H1 (cell line): ENCODE data around the gene MAP3K14. TPM values are rescaled to one million over a fixed set of nuclear protein-coding genes. Genes with fewer than 3 reads are reported as not detected.

ENCODE experiments used
- CTCF ChIA-PET: fragments of 300-600 bp; sonication (Branson Sonifier 250); formaldehyde crosslinking; loops from one replicate; lab custom pipeline; 2021; ENCODE audit not compliant: partially characterized antibody; lab: Charles Lee
- POLR2A ChIA-PET: fragments of 300-600 bp; sonication (Branson Sonifier 250); formaldehyde crosslinking; loops from one replicate; lab custom pipeline; 2021; ENCODE audit warnings: inconsistent platforms; ENCODE audit not compliant: partially characterized antibody; lab: Charles Lee
- DNase-seq, 2 experiments: peaks; one replicate each; pipeline versions ENCODE4 v3.0.0 to v3.0.0-alpha.2; 2010 to 2022; ENCODE audit warnings: low spot score in 2 of 2, low read depth in 1 of 2, mixed read lengths in 1 of 2
- FAIRE-seq: peaks from 2 replicates; lab custom pipeline; 2011; peaks lifted over from hg19 to GRCh38; lab: Jason Lieb, UNC
- H2AFZ ChIP-seq: 2 replicates; pipeline ENCODE4 v1.8.1; 2012; ENCODE audit warnings: low read length, inconsistent platforms
- H2AK5ac ChIP-seq: 2 replicates; pipeline ENCODE4 v1.6.1; 2013; ENCODE audit warnings: low read depth, low read length
- H2BK120ac ChIP-seq: replicated peaks from 2 replicates; pipeline ENCODE3; 2013; ENCODE audit warnings: low read depth, low read length, inconsistent platforms
- H2BK12ac ChIP-seq: 2 replicates; pipeline ENCODE4 v1.6.1; 2013; ENCODE audit warnings: low read depth, low read length
- H2BK15ac ChIP-seq: 2 replicates; pipeline ENCODE4 v1.6.1; 2013; ENCODE audit warnings: low read length
- H2BK20ac ChIP-seq: 2 replicates; pipeline ENCODE4 v1.6.1; 2013; ENCODE audit warnings: low read length
- H2BK5ac ChIP-seq: 2 replicates; pipeline ENCODE4 v1.6.1; 2013; ENCODE audit warnings: low read depth, low read length
- H3K14ac ChIP-seq: 2 replicates; pipeline ENCODE4 v1.6.1; 2013; ENCODE audit warnings: inconsistent platforms; ENCODE audit not compliant: insufficient read length
- H3K18ac ChIP-seq: 2 replicates; pipeline ENCODE4 v1.6.1; 2013; ENCODE audit warnings: low read length; ENCODE audit errors: extremely low read depth
- H3K23ac ChIP-seq: 2 replicates; pipeline ENCODE4 v1.6.1; 2013; ENCODE audit warnings: inconsistent platforms; ENCODE audit not compliant: insufficient read length
- H3K23me2 ChIP-seq: 2 replicates; pipeline ENCODE4 v1.6.1; 2013; ENCODE audit warnings: low read depth, low read length
- H3K27ac ChIP-seq: 2 replicates; pipeline ENCODE4 v1.6.1; 2011; ENCODE audit warnings: low read depth, low read length, inconsistent platforms
- H3K27me3 ChIP-seq, 4 experiments: replicated peaks in 1 of 4; 1 replicate in 1 of 4; 2 replicates in 3 of 4; pipeline versions ENCODE4 v1.6.1 to v1.8.1; 2011 to 2013; ENCODE audit warnings: low read length in 3 of 4, mild to moderate bottlenecking in 3 of 4, inconsistent platforms in 2 of 4, mixed read lengths in 2 of 4, moderate library complexity in 1 of 4; ENCODE audit not compliant: control insufficient read depth in 3 of 4, insufficient read depth in 3 of 4; ENCODE audit errors: extremely low read depth in 1 of 4
- H3K36me3 ChIP-seq, 4 experiments: 2 replicates each; pipeline versions ENCODE4 v1.6.1 to v1.8.1; 2011 to 2013; ENCODE audit warnings: mild to moderate bottlenecking in 4 of 4, low read length in 3 of 4, moderate library complexity in 2 of 4, control low read depth in 1 of 4, inconsistent platforms in 1 of 4; ENCODE audit not compliant: insufficient read depth in 4 of 4, control insufficient read depth in 2 of 4
- H3K4ac ChIP-seq: replicated peaks from 2 replicates; pipeline ENCODE3; 2013; ENCODE audit warnings: low read length, low read depth, mixed read lengths, inconsistent platforms; ENCODE audit not compliant: insufficient read length
- H3K4me1 ChIP-seq, 4 experiments: replicated peaks in 1 of 4; 1 replicate in 1 of 4; 2 replicates in 3 of 4; pipeline versions ENCODE4 v1.6.1 to v1.8.1; 2011 to 2013; ENCODE audit warnings: low read length in 3 of 4, inconsistent platforms in 2 of 4, mixed read lengths in 1 of 4; ENCODE audit not compliant: insufficient read depth in 4 of 4, control insufficient read depth in 3 of 4
- H3K4me2 ChIP-seq, 2 experiments: 2 replicates each; pipeline versions ENCODE4 v1.6.1 to v1.8.1; 2011 to 2013; ENCODE audit warnings: low read depth in 2 of 2, low read length in 2 of 2, control low read depth in 1 of 2, inconsistent platforms in 1 of 2, mild to moderate bottlenecking in 1 of 2; ENCODE audit not compliant: insufficient read depth in 1 of 2
- H3K4me3 ChIP-seq, 4 experiments: fragments of 200-600, 300-600 bp in 1 of 4; sonication (generic), shearing (Covaris generic), sonication (Bioruptor Twin) in 1 of 4; 2 replicates each; pipeline versions ENCODE4 v1.5.1 to v1.8.1; 2011 to 2016; ENCODE audit warnings: low read length in 4 of 4, low read depth in 3 of 4, control low read depth in 2 of 4, inconsistent platforms in 2 of 4, mild to moderate bottlenecking in 2 of 4, mixed read lengths in 1 of 4, moderate library complexity in 1 of 4; ENCODE audit not compliant: insufficient read depth in 2 of 4; ENCODE audit errors: extremely low read depth in 1 of 4
- H3K56ac ChIP-seq: replicated peaks from 2 replicates; pipeline ENCODE3; 2013; ENCODE audit warnings: low read depth, mild to moderate bottlenecking, mixed read lengths, low read length, inconsistent platforms; ENCODE audit not compliant: insufficient read length
- H3K79me1 ChIP-seq: 2 replicates; pipeline ENCODE4 v1.6.1; 2013; ENCODE audit warnings: low read depth, low read length, control low read depth
- H3K79me2 ChIP-seq, 2 experiments: 2 replicates each; pipeline versions ENCODE4 v1.6.1 to v1.8.1; 2012 to 2013; ENCODE audit warnings: low read length in 2 of 2, mild to moderate bottlenecking in 2 of 2, inconsistent platforms in 1 of 2; ENCODE audit not compliant: insufficient read depth in 2 of 2, control insufficient read depth in 1 of 2
- H3K9ac ChIP-seq, 4 experiments: replicated peaks in 1 of 4; 1 replicate in 1 of 4; 2 replicates in 3 of 4; pipeline versions ENCODE4 v1.6.1 to v1.8.1; 2011 to 2013; ENCODE audit warnings: low read depth in 3 of 4, low read length in 3 of 4, control low read depth in 2 of 4, mild to moderate bottlenecking in 2 of 4, moderate library complexity in 2 of 4, inconsistent platforms in 1 of 4; ENCODE audit errors: extremely low read depth in 1 of 4
- H3K9me3 ChIP-seq, 2 experiments: 2 replicates each; pipeline versions ENCODE4 v1.6.1 to v1.8.1; 2012 to 2013; ENCODE audit warnings: mild to moderate bottlenecking in 2 of 2, moderate library complexity in 2 of 2, control low read depth in 1 of 2, inconsistent platforms in 1 of 2, low read depth in 1 of 2, low read length in 1 of 2, mixed read lengths in 1 of 2; ENCODE audit not compliant: insufficient read depth in 2 of 2
- H4K20me1 ChIP-seq, 2 experiments: replicated peaks in 1 of 2; 2 replicates each; pipeline versions ENCODE3 to v1.8.1; 2011 to 2013; ENCODE audit warnings: inconsistent platforms in 2 of 2, low read length in 2 of 2, mild to moderate bottlenecking in 1 of 2; ENCODE audit not compliant: insufficient read depth in 2 of 2, control insufficient read depth in 1 of 2
- H4K5ac ChIP-seq: 2 replicates; pipeline ENCODE4 v1.6.1; 2013; ENCODE audit warnings: low read length, low read depth, mixed read lengths, inconsistent platforms; ENCODE audit not compliant: insufficient read length
- H4K8ac ChIP-seq: 2 replicates; pipeline ENCODE4 v1.8.0; 2013; ENCODE audit warnings: mild to moderate bottlenecking, moderate library complexity, low read length, inconsistent platforms; ENCODE audit not compliant: insufficient read depth; ENCODE audit errors: extremely low read depth
- H4K91ac ChIP-seq: replicated peaks from 2 replicates; pipeline ENCODE3; 2013; ENCODE audit warnings: low read length, mixed read lengths, inconsistent platforms; ENCODE audit not compliant: insufficient read length
- JUND ChIP-seq: IDR thresholded peaks from 2 replicates; pipeline ENCODE4 v1.6.1; 2011; ENCODE audit warnings: mild to moderate bottlenecking, improper control_type of control experiment, low read length
- KDM1A ChIP-seq: fragments of 200-600, 300-600 bp; sonication (generic); IDR thresholded peaks from 2 replicates; pipeline ENCODE4 v1.7.1; 2016; ENCODE audit warnings: mild to moderate bottlenecking, low read length, borderline replicate concordance
- RNF2 ChIP-seq: fragments of 200-900, 300-1000 bp; sonication (generic); IDR thresholded peaks from 2 replicates; pipeline ENCODE4 v1.7.1; 2016; ENCODE audit warnings: borderline replicate concordance, low read depth, mild to moderate bottlenecking, antibody characterized with exemption, low read length; ENCODE audit not compliant: poor library complexity, severe bottlenecking; ENCODE audit errors: missing control alignments
- SP1 ChIP-seq: IDR thresholded peaks from 2 replicates; pipeline ENCODE4 v1.6.1; 2011; ENCODE audit warnings: low read depth, low read length
- SP2 ChIP-seq: IDR thresholded peaks from 2 replicates; pipeline ENCODE4 v1.6.1; 2012; ENCODE audit warnings: mild to moderate bottlenecking, low read length, inconsistent platforms
- SUZ12 ChIP-seq: fragments of 200-600 bp; sonication (generic); IDR thresholded peaks from 2 replicates; pipeline ENCODE4 v1.6.1; 2012; ENCODE audit warnings: mild to moderate bottlenecking, inconsistent platforms, low read length, moderate library complexity, mixed read lengths
- WGBS, 2 experiments: shearing (Covaris generic) in 1 of 2; methylation state at CpG; one replicate each; pipeline versions ENCODE4 v1.1.6 to v1.1.7; 2013 to 2015; ENCODE audit warnings: low lambda C conversion rate in 2 of 2, mixed read lengths in 2 of 2, inconsistent platforms in 1 of 2, low coverage in 1 of 2, missing lambda C conversion rate in 1 of 2; ENCODE audit not compliant: insufficient replicate concordance in 2 of 2, insufficient coverage in 1 of 2, insufficient read length in 1 of 2; ENCODE audit errors: extremely low coverage in 1 of 2, missing lambda C conversion rate in 1 of 2; 5-methylcytosine and 5-hydroxymethylcytosine counted together
- polyA plus RNA-seq, 7 experiments: library from polyadenylated mRNA; depleted of rRNA in 3 of 7; stranded (reverse) in 5 of 7; unstranded in 2 of 7; fragments of >200 nt in 5 of 7; fragments of 200-250 nt in 2 of 7; gene quantifications; 1 replicate in 5 of 7; 2 replicates in 1 of 7; 4 replicates in 1 of 7; pipeline versions ENCODE4 v1.2.1 to v1.2.3, GENCODE V29; 2011 to 2013; ENCODE audit warnings: missing spikeins in 2 of 7, mixed read lengths in 2 of 7
- total RNA-seq: library from RNA; stranded (reverse); fragmentation: NEBNext Ultra II Directional; extraction: Animal tissue kit (Norgen Biotek cat#: 25700); gene quantifications from 2 replicates; pipeline ENCODE4 v1.2.1, GENCODE V29; 2021
- TF ChIP-seq, protein P1 (sequence below), 3 experiments: IDR thresholded peaks; 1 replicate in 2 of 3; 2 replicates in 1 of 3; pipeline versions ENCODE4 v1.5.1 to v1.6.1; 2011; ENCODE audit warnings: low read length in 3 of 3, mild to moderate bottlenecking in 3 of 3, inconsistent platforms in 2 of 3, low read depth in 1 of 3, moderate library complexity in 1 of 3; ENCODE audit not compliant: insufficient read depth in 1 of 3; ENCODE audit errors: control extremely low read depth in 1 of 3
- TF ChIP-seq, protein P2 (sequence below): IDR thresholded peaks from 2 replicates; pipeline ENCODE4 v1.6.1; 2011; ENCODE audit warnings: low read length, improper control_type of control experiment
- TF ChIP-seq, protein P3 (sequence below): IDR thresholded peaks from 2 replicates; pipeline ENCODE4 v1.6.1; 2011; ENCODE audit warnings: low read depth, mild to moderate bottlenecking, low read length; ENCODE audit not compliant: insufficient read depth

MAP3K14 gene
- total and polyA plus RNA-seq, 2 of the 8 experiments (the other 6 are each of a cell fraction or from before 2014, with no cell fraction given) = 5.2 to 6.1 TPM

DNA sequence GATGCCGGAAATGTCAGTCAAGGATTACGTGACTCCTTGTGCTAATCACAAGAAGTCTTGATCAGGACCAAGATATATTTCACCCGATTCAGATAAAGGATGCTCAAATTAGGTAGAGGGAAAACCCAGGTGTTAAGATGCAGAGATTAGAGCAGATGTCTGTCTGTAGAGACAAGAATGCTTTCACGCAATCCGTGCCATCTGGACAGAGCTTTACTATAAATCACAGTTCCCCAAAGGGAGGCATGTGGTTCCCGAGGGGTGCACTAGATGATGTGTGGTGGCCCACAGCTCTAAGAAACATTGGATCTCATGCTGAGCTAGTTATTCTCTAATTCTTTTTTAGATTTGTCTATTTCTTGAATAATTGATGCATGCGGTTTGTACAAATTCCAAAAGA is 9.8 kb upstream of the MAP3K14 start:
- no peak overlapping the region for H3K9ac ChIP-seq
- H3K79me2 ChIP-seq = no peaks in the 10 kb centered on the region
- no peak overlapping the region for H4K91ac ChIP-seq
- no peak overlapping the region for H2BK20ac ChIP-seq
- no peak overlapping the region for H3K14ac ChIP-seq
- H3K27ac ChIP-seq = no peak overlapping the region
- H3K79me1 ChIP-seq = no peaks in the 10 kb centered on the region
- no peak overlapping the region for H2AFZ ChIP-seq
- 94% methylated on average over 7 of the region's 7 CpGs; no CpG with 5 or more reads in 1 of the 2 experiments for WGBS, 2 experiments
- H3K36me3 ChIP-seq = no peaks in the 10 kb centered on the region
- no peaks in the 10 kb centered on the region for H3K23me2 ChIP-seq
- H3K23ac ChIP-seq = no peak overlapping the region
- no peak overlapping the region for H2BK5ac ChIP-seq
- no peaks in the 10 kb centered on the region for H4K20me1 ChIP-seq
- no peak for FAIRE-seq
- no peak overlapping the region for H2AK5ac ChIP-seq
- H3K4ac ChIP-seq = no peak overlapping the region
- POLR2A ChIA-PET = interaction anchor here (1.0 to 1.8 kb wide), 3 partner anchors 9 to 178 kb away, joined by 3 to 7 read pairs (median 4); partner anchors contain the start of genes HEXIM1 and MAP3K14
- H4K8ac ChIP-seq = no peak overlapping the region
- no peak overlapping the region for H2BK15ac ChIP-seq
- no peak overlapping the region for H3K18ac ChIP-seq
- H2BK12ac ChIP-seq = no peak overlapping the region
- H4K5ac ChIP-seq = no peak overlapping the region
- CTCF ChIA-PET = interaction anchor here (0.7 to 2.5 kb wide), 9 partner anchors 9 to 990 kb away, joined by 3 to 8 read pairs (median 4); partner anchors contain the start of gene MAP3K14
- no peak overlapping the region for H3K56ac ChIP-seq
- H3K9me3 ChIP-seq = no peaks in the 10 kb centered on the region
- H3K27me3 ChIP-seq = no peaks in the 10 kb centered on the region
- H3K4me3 ChIP-seq = no peak overlapping the region
- H3K4me1 ChIP-seq = peaks cover 0 to 3% (median 0%) of the 10 kb centered on the region in 4 experiments; a peak in 1 of 7 replicates
- no peak overlapping the region for H2BK120ac ChIP-seq
- H3K4me2 ChIP-seq = no peak overlapping the region
- DNase-seq = no peak
- TF ChIP-seq SP1 (no peak), KDM1A (no peak), SP2 (no peak), RNF2 (no peak), SUZ12 (no peak), JUND (no peak)
- TF ChIP-seq, protein P1, sequence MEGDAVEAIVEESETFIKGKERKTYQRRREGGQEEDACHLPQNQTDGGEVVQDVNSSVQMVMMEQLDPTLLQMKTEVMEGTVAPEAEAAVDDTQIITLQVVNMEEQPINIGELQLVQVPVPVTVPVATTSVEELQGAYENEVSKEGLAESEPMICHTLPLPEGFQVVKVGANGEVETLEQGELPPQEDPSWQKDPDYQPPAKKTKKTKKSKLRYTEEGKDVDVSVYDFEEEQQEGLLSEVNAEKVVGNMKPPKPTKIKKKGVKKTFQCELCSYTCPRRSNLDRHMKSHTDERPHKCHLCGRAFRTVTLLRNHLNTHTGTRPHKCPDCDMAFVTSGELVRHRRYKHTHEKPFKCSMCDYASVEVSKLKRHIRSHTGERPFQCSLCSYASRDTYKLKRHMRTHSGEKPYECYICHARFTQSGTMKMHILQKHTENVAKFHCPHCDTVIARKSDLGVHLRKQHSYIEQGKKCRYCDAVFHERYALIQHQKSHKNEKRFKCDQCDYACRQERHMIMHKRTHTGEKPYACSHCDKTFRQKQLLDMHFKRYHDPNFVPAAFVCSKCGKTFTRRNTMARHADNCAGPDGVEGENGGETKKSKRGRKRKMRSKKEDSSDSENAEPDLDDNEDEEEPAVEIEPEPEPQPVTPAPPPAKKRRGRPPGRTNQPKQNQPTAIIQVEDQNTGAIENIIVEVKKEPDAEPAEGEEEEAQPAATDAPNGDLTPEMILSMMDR (IDR thresholded peaks at IDR 0.05; ENCODE audit: control extremely low read depth in 1 of 3, insufficient read depth in 1 of 3, low read depth in 1 of 3, low read length in 3 of 3) = no peak
- TF ChIP-seq, protein P2, sequence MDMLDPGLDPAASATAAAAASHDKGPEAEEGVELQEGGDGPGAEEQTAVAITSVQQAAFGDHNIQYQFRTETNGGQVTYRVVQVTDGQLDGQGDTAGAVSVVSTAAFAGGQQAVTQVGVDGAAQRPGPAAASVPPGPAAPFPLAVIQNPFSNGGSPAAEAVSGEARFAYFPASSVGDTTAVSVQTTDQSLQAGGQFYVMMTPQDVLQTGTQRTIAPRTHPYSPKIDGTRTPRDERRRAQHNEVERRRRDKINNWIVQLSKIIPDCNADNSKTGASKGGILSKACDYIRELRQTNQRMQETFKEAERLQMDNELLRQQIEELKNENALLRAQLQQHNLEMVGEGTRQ = no peak
- TF ChIP-seq, protein P3, sequence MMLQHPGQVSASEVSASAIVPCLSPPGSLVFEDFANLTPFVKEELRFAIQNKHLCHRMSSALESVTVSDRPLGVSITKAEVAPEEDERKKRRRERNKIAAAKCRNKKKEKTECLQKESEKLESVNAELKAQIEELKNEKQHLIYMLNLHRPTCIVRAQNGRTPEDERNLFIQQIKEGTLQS = no peak
